Loucy (cell line): ENCODE data around the gene LYPD6.

Experiments
- H2AFZ ChIP-seq: fragments of 200-600 bp; sonication (generic); 2 replicates; pipeline ENCODE4 v1.6.0; 2016; ENCODE audit warnings: antibody characterized with exemption, mild to moderate bottlenecking, low read length, moderate library complexity
- H3F3A ChIP-seq: fragments of 200-600 bp; 2 replicates; pipeline ENCODE4 v1.6.0; 2016; ENCODE audit warnings: antibody characterized with exemption, low read depth, mild to moderate bottlenecking
- H3K27me3 ChIP-seq: fragments of 200-600 bp; sonication (generic); 2 replicates; pipeline ENCODE4 v1.6.1; 2014; ENCODE audit warnings: low read length, mild to moderate bottlenecking; ENCODE audit not compliant: insufficient read depth, poor library complexity, severe bottlenecking
- H3K36me3 ChIP-seq: fragments of 200-600 bp; sonication (generic); 2 replicates; pipeline ENCODE4 v1.6.1; 2016; ENCODE audit warnings: low read length; ENCODE audit not compliant: insufficient read depth
- H3K4me1 ChIP-seq: fragments of 200-600 bp; sonication (generic); 2 replicates; pipeline ENCODE4 v1.5.1; 2014; ENCODE audit warnings: low read length, mild to moderate bottlenecking; ENCODE audit not compliant: insufficient read depth, poor library complexity, severe bottlenecking
- H3K4me2 ChIP-seq: fragments of 200-600 bp; sonication (generic); 2 replicates; pipeline ENCODE4 v1.6.0; 2014; ENCODE audit warnings: antibody characterized with exemption, low read length, low read depth, mild to moderate bottlenecking; ENCODE audit not compliant: poor library complexity, severe bottlenecking
- H3K4me3 ChIP-seq: fragments of 200-600 bp; sonication (generic); 2 replicates; pipeline ENCODE4 v1.5.1; 2014; ENCODE audit warnings: low read length, mild to moderate bottlenecking, mixed read lengths; ENCODE audit not compliant: poor library complexity, severe bottlenecking
- H3K79me2 ChIP-seq: fragments of 200-600 bp; sonication (generic); 2 replicates; pipeline ENCODE4 v1.6.1; 2014; ENCODE audit warnings: low read length; ENCODE audit not compliant: insufficient read depth
- H3K9ac ChIP-seq: fragments of 200-600 bp; sonication (generic); 2 replicates; pipeline ENCODE4 v1.6.0; 2014; ENCODE audit warnings: mild to moderate bottlenecking, low read depth, low read length, moderate library complexity; ENCODE audit not compliant: poor library complexity, severe bottlenecking
- H3K9me2 ChIP-seq: fragments of 200-600 bp; sonication (generic); replicated peaks from 2 replicates; pipeline ENCODE4 v1.6.1; 2016; ENCODE audit warnings: low read depth, low read length, mixed read lengths
- H3K9me3 ChIP-seq: fragments of 200-600 bp; sonication (generic); 2 replicates; pipeline ENCODE4 v1.6.1; 2014; ENCODE audit warnings: mild to moderate bottlenecking, antibody characterized with exemption, low read length, low read depth; ENCODE audit not compliant: insufficient read depth
- H4K20me1 ChIP-seq: fragments of 200-600 bp; sonication (generic); 2 replicates; pipeline ENCODE4 v1.6.0; 2014; ENCODE audit warnings: antibody characterized with exemption, low read length, mild to moderate bottlenecking; ENCODE audit not compliant: insufficient read depth, poor library complexity, severe bottlenecking
- CTCF ChIP-seq: fragments of 200-600 bp; sonication (generic); conservative IDR thresholded peaks from 2 replicates; pipeline ENCODE4 v1.5.1; 2014; ENCODE audit warnings: mild to moderate bottlenecking, antibody characterized with exemption, low read length
- EZH2phosphoT487 ChIP-seq: fragments of 200-600 bp; IDR thresholded peaks from 2 replicates; pipeline ENCODE4 v1.6.1; 2018; ENCODE audit warnings: antibody characterized with exemption, mild to moderate bottlenecking, moderate library complexity, borderline replicate concordance

Gene LYPD6

DNA sequence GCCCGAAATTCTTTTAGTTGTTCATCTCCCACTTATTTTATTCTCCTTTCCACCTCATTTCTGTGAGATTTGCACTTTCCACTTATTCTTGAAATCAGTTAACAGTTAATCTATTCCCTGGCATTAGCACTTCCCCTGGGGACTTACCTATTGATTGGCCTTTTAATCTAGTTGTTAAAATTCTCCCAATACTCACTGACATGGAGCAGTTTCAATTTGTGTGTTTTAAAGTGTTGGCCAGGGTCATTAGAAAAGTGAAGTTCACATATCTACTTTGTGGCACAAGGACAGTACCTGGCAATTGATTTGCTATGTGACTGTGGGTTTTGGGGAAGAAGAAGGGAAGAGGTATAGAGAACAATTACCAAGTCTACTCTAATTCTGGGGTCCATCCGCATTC is 83.1 kb downstream of the LYPD6 start:
- no peaks in the 10 kb centered on the region for H3K9me2 ChIP-seq
- H3K36me3 ChIP-seq, result no peaks in the 10 kb centered on the region
- no peaks in the 10 kb centered on the region for H3F3A ChIP-seq
- H3K4me3 ChIP-seq, result no peak overlapping the region
- H3K9me3 ChIP-seq, result no peaks in the 10 kb centered on the region
- TF ChIP-seq CTCF, result no peak
- TF ChIP-seq EZH2phosphoT487, result no peak
- H4K20me1 ChIP-seq, result no peaks in the 10 kb centered on the region
- no peaks in the 10 kb centered on the region for H3K4me1 ChIP-seq
- H3K27me3 ChIP-seq, result no peaks in the 10 kb centered on the region
- H2AFZ ChIP-seq, result no peak overlapping the region
- no peaks in the 10 kb centered on the region for H3K79me2 ChIP-seq
- H3K9ac ChIP-seq, result no peak overlapping the region
- no peak overlapping the region for H3K4me2 ChIP-seq

- Histone ChIP-seq H3K4me1 (no peaks in the 10 kb centered on the region), H3K27me3 (no peaks in the 10 kb centered on the region), H2AFZ (no peak overlapping the region), H3K9me3 (no peaks in the 10 kb centered on the region), H4K20me1 (no peaks in the 10 kb centered on the region), H3K9me2 (no peaks in the 10 kb centered on the region), H3K36me3 (no peaks in the 10 kb centered on the region), H3K9ac (no peak overlapping the region), H3K79me2 (no peaks in the 10 kb centered on the region), H3K4me2 (no peak overlapping the region), H3F3A (no peaks in the 10 kb centered on the region), H3K4me3 (no peak overlapping the region)
- TF ChIP-seq CTCF, result no peak
- TF ChIP-seq EZH2phosphoT487, result no peak
These were observed 84.7 kb downstream of the LYPD6 start for GRCh38 chr2:149415086-149415485.

- Histone ChIP-seq H3K9ac (no peak overlapping the region), H3K4me2 (no peak overlapping the region), H3K9me2 (no peaks in the 10 kb centered on the region), H3K36me3 (no peaks in the 10 kb centered on the region), H3K79me2 (no peaks in the 10 kb centered on the region), H4K20me1 (no peaks in the 10 kb centered on the region), H2AFZ (no peak overlapping the region), H3F3A (no peaks in the 10 kb centered on the region), H3K4me3 (no peak overlapping the region), H3K27me3 (no peaks in the 10 kb centered on the region), H3K4me1 (no peaks in the 10 kb centered on the region), H3K9me3 (no peaks in the 10 kb centered on the region)
- TF ChIP-seq EZH2phosphoT487, result no peak
- TF ChIP-seq CTCF, result no peak
These were observed 87.7 kb downstream of the LYPD6 start for GRCh38 chr2:149418065-149418464.
